HG02678 (cell line): ENCODE results near the gene KCNG4.

ENCODE experiments used
- ATAC-seq: cut with Tn5 transposase; IDR thresholded peaks from one replicate; pipeline ENCODE4 v1.9.1; 2021; ENCODE audit warnings: mild to moderate bottlenecking, moderate library complexity; ENCODE audit not compliant: unreplicated experiment

Gene KCNG4

DNA sequence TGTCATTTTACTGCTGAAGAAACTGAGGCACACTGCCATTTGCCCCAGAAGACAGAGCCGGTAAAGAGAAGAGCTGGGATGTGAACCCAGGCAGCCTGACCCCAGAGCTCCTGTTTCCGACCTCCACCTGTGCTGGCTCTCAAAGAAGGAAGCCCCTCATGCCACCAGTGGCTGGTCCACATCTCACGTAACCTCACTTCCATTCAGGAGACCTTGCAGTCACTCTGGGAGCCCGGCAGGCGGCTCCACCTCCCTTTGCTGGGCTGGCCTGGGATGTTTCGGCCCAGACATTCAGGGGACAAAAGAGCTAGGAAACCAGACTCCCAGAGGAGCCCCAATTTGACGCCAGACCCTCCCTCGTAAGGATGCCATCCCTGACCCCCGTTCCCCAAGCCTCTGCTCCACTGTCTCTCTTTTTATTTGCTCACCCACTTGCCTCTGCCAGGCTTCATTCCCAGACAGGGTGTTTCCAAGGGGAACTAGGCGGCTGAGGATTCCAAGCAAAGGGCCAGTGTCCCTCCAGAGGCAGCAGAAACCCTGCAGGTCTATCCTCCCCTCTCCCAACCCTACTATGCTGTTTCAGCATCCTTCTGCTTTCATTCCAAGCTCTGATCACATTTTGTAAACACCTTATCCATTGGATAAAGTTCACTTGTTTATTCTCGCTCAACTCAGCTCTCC lies 55.8 kb downstream of the KCNG4 start:
- no peak for ATAC-seq

DNA sequence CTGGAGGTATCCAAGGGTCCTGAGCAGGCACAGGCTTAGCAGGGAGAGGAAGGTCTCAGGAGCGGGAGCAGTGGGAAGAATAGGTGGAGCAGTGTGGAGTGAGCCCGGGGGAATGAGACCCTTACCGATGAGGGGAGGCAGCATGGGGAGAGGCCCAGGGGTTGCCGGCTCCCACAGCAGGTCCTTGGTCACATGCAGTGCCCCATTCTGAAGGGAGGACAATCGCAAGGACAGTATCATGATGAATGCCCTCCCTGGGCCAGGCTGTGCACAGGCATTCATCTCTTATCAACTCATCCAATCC lies 56.3 kb downstream of the KCNG4 start:
- no peak for ATAC-seq

DNA sequence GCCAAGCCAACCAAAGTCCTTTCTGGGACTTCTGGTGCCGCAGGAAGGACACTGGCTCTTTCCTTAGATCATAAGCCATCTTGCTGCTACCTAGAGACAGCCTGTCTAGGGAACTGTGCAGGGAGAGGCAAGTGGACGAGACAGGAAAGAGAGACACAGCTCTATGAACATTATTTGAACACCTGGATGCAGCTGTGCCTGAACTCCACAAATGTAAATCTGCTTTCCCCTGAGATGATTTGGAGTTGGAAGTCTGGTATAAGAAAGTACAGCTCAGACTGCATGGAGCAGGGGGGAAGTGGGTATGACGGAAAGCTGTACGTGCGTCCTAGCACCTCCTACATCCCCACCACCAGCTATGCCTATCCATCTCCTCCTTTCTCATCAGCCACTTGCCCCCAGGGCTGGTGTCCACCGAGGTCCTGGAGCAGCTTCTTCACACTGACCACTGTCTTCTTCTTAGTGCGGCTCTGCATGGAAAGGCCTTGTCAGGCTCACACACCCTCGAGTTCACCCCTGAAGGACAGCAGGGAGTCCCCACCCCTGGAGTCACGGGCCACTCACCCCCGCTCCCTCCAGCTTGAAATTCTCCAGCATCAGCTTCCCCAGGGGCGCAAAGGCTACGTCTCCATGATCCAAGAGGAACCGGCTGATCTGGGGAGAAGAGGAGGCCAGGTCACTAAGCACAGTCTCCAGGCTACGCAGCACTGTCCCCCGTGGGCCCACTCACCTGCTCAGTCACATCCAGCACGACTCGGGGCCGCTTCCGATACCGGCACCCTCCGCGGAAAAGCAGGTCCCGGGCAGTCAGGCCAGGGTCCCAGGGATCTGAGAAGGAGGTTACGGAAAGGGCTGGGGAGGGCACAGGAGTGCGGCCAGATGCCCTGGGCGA lies 56.9 kb downstream of the KCNG4 start:
- ATAC-seq, result no peak

DNA sequence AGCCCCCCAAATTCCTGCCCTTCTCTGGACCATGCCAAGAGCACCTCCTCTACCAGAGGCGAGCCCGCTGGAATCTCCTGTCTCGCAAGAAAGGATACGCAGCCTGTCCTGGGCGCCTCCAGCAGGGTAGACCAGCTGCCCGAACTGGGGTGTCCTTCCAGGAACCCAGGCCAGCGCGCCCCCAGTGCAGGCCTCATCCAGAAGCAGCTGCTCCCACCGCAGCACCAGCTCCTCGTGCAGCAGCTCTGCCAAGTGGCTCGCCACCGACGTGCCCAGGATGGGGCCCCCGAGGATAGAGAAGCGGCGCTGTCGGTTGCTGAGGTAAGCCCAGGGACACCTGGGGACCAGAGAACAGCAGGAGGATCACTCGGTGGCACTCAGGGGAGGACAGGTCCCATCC lies 57.7 kb downstream of the KCNG4 start:
- no peak for ATAC-seq

DNA sequence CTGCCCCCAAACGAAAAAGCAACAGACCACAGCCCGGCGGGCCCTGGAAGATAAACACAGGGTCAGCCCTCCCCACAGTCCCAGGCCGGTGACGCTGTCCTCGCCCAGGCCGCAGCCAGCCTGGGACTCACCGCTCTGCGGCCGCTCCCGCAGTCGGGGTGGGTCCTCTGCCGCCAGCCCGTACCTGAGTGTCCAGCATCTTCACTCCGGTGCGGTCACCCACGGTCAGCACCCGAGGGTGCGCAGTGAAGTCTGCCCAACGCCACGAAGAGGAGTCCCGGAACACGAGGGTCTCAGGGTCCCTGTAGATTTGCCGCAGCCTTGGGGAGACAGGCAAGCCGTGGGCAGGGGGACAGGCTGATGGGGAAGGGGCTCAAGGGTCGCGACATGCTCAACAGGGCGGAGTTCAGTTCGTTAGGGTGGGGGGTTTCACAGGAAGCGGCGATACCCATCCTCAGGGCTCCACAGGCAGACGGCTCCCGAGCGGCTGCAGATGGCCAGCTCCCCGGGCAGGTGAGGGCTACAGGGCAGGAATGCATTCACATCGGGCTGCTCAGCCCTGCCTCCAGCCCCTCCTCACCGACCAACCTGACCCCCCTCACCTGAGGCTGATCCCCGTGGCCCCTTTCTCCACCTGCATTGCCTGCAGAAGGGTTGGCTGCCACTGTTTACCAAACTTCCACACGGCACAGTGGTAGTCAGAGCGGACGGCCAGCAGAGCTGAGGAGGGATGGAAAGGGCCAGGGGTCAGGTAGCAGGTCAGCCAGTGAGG lies 58.5 kb downstream of the KCNG4 start:
- no peak for ATAC-seq

DNA sequence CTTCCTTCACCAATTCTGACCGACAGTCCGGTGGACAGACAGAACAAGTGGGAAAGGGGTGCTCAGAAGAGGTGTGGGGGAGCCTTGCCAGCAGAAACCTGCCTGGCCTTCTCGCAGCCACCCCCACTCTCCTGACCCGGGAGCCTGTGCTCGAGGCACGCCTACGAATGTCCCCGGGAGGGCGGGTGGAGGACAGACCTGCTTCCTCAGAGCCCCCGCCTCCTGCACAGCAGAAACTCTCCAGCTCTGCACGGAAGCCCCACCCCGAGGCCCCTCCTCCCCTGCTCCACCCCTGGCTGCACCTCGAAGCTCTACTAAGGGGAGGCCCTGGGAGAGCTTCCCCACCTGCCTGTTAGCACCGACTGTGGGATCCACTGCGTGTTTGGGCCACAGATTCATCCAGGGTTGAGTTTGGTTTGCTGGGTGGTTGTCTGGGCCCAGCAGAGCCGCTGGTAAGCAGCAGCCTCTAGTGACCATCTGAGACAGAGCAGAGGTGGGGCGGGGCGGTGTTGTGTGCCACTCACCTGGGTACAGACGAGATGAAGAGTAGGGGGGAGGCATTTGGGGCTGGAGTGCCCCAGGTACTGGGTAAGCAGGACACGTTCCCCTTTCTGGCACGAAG lies 59.2 kb downstream of the KCNG4 start:
- no peak for ATAC-seq

DNA sequence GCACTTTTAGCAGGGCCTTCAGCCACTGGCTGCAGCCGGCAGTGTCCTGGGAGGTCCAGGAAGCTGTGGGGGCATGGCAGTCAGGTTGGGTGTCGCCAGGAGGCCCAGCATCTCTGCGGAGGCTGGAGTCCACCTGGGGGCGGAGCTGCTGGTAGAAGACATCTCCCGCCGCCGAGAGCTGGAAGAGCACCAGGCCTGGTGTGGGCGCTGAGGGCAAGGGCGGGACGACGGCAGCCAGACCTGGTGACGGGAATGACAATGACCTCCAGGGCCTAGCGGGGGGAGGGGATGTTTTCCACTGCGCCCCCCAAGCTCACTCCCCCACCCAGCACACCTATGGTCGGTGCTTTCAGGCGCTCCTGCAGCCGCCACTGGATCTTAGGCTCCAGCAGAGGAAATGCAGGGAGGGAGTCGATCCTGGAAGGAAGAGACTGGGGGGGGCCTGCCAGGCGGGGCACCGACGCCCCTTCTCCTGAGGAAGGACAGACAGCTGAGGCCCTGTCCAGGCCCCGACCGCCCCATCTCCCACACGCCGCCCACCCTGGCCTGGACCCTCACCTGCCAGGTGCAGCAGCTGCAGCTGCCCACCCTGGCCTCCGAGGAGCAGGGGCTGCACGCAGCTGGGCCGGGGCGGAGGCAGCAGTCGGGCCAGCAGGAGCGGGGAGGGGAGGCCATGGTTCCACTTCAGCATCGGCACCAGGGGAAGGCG lies 60.0 kb downstream of the KCNG4 start:
- no peak for ATAC-seq

DNA sequence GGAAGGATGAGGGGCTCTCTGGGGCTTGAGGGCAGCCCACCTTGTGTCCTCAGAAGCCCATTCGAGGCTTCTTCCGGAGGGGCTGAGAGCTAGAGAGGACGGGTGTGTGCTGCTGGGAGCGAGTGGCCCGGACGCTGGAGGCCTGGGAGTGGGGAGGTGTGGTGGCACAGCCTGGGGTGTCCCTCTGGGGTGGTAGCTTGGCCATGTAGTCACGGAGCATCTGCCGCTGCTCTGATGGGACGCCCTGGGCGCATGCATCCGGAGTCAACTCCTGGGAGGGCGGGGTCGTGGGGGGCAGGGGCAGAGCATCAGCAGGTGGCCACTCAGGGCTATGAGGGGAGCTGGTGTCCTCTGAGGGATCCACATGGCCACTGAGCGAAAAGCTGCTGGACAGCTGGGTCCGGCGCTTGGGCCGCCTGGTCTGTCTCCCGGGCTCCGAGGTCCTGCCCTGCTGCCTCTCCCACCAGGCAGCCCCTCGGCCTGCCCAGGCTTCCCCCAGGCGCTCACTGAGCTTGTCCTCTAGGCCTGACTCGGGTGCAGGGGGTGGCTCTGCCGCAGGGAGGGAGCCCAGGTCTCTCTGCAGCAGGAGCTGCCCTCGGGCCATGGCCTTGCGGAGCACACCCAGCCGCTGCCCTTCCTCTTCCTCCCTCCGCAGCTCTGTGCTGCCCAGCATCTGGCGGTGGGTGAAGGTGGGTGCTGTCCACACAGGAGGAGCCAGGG lies 60.8 kb downstream of the KCNG4 start:
- no peak for ATAC-seq

DNA sequence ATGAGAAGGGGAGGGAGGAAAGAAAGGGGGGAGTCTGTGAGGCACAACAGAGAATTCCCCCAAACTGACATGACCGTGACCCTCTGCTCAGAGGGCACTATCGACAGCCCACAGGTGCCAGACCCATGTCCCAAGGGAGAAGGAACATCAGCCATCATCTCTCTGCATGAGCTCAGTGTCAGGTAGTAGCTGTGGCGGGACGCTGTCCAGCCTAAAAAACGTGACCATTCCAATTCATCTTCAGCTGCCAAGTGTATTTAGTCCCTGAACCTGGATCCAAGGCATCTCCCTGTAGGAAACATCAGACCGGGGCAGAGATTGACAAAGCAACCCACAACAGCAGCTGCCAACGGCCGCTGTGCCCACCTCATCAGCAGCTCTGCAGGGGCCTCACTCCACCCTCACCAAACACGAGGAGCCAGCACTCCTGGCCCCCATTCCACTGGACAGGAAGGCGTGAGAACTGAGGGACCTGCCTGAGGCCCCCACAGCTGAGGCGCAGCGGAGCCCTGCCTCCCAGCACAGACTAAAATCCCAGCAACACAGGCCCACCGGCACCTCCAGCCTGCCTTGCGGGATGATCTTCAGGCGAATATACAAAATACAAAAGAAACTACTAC lies 61.6 kb downstream of the KCNG4 start:
- no peak for ATAC-seq

DNA sequence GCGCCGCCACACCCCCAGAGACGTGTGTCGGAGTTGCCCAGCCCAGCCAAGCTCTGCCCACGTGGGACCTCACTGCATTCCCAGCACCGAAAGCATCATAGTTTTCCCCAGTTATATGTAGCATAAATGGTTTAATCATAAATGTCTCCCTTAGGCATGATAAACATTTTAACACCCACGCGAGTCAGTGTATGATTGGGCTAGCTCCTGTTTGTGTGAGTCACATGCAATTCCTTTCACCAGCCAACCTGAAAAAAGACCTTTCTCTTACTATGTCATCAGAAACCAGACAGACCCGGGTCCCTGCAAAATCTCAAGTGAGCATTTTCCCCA lies 62.1 kb downstream of the KCNG4 start:
- no peak for ATAC-seq

DNA sequence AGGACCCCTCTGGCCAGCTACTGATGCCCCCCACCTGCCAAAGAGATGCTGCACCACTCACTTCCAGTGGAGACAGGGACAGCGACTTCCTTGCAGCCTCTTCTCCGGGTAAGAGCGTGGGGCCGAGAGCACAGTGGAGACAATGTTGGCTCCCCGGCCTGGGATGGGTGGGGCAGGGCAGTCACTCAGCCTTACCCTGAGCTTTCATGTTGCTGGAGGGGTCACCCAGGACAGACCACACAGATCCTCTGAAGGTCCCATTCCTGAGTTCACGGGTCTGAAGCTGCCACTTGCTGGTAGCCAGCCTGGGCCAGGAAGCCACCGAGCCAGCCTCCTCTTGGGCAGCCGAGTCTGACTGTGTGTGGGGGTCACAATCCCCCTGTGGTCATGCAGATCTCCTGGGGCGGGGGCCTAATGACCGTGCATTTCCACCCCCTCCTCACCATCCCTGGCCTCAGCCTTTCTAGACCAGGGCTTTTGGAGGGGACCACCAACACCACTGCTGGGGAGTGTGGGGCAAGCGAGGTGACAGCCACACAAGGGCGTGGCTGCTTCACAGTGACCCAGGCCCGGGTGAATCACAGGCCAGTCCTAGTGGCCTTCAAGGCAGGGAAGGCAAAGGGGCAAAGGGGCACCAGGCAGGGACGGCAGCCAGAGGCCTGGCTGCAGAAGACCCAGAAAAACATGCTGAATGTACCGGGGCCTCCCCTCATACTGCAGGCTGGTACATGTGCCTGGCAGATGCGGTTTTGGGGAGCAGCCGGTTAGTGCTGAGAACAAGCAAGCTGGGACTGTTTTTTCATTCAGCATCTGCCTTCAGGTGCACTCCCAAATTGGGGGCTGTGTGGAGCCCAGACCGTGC lies 63.4 kb downstream of the KCNG4 start:
- no peak for ATAC-seq

DNA sequence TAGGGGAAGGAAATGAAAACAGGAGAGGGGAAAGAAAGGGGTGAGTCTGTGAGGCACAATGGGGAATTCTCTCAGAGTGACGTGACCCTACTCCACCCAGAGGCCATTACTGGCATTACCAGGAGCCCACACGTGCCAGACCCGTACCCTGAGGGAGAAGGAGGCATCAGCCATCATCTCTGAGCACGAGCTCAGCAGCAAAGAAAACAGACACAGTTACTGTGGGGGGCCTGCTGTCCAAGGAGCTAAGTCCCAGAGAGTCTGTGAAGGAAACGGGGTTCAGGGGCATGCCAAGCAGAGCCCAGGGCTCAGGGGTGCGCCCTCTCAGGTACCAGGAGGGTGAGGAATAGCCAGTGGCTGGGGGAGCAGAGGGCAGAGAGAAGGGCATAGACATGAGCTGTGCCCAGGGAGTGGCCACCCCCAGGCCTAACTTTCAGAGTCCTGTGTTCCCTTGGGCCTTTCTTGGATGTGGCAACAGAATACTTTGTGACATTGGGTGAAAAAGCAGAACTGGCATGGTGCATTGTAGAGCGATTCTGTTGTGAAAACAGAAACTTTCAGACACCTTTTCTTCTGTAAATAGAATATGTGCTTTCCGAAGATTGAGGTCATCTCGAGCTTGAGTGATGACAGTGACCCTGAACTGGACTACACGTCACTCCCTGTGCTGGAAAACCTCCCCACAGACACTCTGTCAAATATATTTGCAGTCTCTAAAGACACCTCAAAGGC lies 64.3 kb downstream of the KCNG4 start:
- ATAC-seq, result peak; percentile 88

DNA sequence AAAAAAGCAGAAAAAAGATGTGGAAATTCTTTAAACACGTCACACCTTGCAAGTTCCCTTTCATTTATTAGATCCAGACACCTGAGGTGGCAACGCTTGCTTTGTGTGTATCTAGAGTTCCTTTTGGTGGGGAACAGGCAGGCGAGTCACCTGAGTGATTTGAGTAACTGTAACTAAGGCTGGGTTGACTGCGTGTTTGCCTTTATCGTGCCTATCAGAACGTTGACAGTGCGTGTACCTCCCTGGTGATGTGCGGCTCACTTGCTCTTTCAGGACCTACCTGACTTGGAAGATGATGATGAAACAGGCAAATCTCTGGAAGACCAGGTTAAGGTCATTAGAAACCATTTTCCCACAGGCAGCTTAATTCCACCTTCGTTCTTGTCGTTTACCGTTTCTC lies 65.4 kb downstream of the KCNG4 start:
- no peak for ATAC-seq

DNA sequence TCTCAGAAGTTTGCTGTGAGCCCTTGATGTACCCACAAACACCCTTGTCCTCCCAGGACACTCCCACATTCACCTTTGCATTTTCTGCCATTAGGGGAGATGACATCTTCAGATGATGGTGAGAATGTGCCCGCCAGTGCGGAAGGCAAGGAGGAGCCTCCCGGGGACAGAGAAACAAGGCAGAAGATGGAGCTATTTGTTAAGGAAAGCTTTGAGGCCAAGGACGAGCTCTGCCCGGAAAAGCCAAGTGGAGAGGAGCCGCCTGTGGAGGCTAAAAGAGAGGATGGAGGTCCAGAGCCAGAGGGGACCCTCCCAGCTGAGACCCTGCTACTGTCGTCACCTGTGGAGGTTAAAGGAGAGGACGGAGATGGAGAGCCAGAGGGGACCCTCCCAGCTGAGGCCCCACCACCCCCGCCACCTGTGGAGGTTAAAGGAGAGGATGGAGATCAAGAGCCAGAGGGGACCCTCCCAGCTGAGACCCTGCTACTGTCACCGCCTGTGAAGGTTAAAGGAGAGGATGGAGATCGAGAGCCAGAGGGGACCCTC lies 70.0 kb downstream of the KCNG4 start:
- no peak for ATAC-seq
